Measurements from ENCODE around the gene ARID3C.

Gene ARID3C, protein sequence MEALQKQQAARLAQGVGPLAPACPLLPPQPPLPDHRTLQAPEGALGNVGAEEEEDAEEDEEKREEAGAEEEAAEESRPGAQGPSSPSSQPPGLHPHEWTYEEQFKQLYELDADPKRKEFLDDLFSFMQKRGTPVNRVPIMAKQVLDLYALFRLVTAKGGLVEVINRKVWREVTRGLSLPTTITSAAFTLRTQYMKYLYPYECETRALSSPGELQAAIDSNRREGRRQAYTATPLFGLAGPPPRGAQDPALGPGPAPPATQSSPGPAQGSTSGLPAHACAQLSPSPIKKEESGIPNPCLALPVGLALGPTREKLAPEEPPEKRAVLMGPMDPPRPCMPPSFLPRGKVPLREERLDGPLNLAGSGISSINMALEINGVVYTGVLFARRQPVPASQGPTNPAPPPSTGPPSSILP

DNA sequence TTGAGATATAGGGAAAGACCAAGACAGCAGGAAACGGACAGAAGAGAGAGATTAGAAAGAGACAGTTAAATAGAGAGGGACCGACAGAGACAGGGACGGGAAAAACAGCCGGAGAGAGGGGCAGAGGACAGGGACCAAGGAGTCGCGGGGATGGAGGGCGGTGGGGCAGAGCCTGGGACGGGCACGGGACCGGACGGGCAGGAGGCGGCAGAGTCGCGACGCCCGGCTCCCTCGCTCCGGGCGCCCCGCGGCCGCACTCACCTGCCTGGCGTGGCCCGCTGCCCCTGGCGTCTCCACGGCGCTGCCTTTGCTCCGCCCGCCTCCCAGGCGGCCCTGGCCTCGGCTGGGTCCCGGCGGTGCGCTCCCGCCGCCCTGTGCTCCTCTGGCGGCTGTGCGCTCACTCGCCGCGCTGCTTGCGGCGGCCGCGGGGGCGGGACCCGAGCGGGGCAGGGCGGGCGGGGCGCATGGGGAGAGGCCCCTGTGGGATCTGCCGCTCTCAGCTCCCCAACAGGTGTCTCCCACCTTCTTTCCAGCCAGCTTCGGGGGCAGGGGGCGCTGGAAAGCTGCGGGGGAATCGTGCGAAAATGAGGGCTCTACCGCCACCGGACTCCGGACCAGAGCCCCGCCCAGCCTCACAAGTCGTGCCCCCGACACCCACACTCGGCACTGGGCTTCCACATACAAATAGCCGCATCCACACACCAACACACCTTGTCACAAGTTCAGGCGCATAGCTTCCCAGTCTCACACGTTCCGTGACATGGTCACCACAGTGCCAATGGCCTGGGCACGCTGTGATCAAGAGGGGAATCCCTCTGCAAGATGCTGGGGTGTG, at the start of gene ARID3C:
Gene ARID3C, minus strand, starts transcription at position 411 of the 835 bp plus-strand sequence. CDS start 1,052 bp downstream, outside the sequence.
- DNase-seq: peak; percentile 45 to 77 (median 47)

DNA sequence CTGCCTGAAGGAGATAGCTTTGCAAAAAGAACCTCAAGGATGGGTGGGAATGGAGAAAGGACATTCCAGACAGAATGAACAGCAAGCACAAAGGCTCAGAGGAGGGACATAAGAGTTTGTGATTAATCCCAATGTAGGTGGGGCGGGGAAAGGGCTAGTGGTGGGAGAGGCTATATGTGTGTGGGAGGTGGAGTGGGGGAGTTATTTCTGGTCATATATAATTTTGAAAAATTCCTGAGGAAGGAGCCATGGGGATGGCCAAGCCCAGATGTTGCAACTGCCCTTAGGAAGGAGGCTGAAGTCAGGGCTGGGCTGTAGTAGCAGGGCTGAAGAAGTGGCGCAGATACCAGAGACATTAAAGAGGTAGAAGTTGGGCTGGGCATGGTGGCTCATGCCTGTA, 47.0 kb upstream of the ARID3C start:
- peak; percentile 50 to 67 (median 59) for DNase-seq

DNA sequence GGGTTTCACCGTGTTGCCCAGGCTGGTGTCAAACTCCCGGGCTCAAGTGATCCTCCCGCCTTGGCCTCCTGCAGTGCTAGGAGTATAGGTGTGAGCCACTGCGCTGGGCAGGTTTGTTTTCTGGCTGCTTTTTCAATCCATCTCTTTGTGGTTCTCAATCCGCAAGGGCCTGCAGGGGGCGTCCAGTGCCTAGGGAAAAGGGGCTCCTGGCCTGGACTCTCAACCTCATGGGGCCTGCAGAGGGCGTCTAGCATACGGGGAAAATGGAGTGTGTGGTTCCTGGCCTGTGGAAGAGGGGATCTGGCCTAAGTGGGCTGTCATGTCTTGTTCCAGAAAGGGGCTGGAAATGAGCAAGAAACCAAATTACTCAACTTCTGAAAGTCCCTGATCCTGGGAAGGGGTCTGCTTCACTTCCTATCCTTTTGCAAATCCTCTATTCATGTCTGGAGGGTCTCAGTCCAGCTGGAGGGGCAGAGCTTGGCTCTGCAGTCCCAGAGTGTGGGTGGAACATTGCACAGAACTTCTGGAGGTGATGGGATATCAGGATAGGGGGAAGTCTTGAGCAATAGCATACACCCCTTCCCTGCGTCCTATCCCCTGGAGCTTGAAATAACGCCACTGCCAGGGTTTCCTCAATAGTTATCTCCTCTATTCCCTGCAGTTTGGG, 46.3 kb upstream of the ARID3C start:
- DNase-seq: peak; percentile 89 to 95 (median 93)

DNA sequence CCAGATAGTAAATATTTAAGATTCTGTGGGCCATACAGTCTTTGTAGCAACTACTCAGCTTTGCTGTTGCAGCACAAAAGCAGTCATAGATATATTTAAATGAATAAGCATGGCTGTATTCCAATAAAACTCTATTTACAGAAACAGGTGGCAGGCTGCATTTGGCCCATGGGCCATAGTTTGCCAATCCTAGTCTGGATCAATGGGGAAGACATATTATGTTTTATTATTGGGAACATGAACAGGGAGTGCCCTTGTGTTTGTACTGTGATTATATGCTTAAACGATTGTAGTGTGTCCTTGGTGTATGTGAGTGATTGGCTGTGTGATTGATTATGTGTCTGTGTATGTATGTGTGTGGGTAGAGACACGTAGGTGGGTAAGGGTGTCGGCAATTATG, 45.6 kb upstream of the ARID3C start:
- no peak for DNase-seq

DNA sequence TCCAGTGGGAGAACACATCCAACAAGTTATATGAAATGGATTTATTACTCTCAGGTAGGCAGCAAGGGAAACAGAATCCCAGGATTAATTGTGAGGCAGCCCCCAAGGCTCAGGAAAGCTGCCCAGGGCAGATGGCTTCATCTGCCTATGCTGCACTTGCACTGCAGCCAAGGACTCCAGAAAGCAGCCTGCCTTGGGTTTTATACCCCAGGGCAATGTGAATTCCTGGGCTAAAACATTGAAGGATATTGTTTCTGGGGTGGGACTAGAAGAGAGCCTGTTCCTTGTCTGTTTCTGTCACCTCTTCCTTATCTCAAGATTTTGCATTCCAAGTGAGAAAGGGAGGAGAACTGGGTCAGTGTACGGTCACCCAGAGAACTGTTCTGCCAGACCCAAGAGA, 42.4 kb upstream of the ARID3C start:
- DNase-seq: no peak

DNA sequence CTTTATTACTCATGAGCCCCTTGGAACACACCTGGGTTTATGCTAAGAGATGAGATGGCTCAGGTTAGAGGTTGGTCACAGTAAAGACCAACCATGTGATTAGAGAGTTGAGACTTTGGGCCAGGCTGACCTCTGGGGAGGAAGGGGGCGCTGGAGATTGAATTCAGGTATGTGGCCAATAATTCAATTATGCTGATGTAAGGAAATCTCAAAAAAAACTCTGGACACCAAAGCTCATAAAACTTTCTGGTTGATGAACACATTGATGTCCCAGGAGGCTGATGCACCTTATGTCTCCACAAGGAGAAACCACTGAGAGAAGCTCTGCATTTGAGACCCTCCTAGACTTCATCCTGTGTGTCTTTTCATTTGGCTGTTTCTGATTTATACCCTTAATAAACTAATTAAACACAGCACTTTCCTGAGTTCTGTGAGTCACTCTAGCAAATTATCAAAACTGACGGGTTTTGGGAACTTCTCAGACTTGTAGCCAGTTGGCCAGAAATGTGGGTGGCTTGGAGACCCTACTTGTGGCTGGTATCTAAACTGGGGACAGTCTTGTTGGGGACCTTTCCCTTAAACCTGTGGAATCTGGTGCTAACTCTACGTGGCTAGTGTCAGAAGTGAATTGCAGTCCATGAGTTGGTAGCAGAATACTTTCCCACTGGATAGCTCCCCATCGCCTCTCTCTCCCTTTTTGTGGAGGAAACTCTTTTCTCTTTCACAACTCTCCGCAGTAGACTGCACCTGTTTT, 41.1 kb upstream of the ARID3C start:
- DNase-seq: no peak

DNA sequence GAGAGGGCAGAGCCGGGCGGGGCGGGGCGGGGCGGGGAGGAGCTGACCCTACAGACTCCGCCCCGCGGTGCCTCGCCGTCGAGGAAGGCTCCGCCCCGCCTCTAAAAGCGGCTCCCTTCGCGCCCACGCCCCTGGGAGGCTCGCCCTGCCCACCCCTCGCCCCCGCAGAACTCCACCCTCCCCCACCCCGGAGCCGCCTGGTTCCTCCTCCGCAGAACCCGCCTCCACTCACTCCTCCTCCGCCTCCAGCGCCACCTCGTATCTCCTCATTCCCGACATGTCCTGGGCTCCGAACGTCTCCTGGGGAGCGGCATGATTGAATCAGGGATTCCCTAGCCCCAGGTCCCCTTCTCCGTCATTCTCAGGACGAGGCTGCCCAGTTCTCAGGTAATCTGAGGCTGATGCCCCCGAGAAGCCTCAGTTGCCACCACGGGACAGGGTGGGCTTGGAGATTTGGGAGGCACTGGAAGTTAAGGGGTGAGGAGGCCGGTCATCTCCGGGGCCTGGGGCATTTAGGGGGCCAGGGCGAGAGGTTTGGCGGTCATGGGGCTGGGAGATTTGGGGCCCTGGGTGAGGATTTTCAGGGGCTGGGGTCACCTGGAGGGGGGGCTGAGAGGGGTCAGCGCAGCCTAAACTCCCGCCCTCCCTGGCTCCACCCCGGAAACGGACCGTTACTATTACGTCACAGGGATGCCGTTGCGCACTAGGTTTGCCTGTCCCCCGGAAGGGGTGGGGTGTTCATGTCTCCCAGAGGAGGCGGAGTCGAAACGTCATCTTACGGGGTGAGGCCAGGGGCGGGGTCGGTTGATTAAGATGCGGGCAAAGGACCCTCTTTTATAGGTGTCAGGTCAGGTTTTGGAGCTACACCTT, 36.8 kb upstream of the ARID3C start:
- DNase-seq: peak; percentile 94 to 97 (median 96)

DNA sequence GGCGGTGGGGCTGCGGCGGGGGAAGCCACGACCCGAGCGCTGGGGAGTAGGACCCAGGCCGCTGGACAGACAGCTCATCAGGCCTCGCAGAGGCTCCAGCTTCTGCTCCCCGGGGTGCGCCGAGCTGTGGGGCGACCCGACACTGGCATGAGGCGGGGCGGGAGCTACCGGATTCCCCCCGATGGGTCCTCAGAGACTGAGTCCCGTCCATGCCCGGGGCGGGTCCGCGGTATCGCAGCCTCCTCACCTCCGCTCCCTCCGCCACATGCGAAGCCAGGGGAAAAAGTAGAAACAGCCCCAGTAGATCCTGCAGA, 36.2 kb upstream of the ARID3C start:
- no peak for DNase-seq

DNA sequence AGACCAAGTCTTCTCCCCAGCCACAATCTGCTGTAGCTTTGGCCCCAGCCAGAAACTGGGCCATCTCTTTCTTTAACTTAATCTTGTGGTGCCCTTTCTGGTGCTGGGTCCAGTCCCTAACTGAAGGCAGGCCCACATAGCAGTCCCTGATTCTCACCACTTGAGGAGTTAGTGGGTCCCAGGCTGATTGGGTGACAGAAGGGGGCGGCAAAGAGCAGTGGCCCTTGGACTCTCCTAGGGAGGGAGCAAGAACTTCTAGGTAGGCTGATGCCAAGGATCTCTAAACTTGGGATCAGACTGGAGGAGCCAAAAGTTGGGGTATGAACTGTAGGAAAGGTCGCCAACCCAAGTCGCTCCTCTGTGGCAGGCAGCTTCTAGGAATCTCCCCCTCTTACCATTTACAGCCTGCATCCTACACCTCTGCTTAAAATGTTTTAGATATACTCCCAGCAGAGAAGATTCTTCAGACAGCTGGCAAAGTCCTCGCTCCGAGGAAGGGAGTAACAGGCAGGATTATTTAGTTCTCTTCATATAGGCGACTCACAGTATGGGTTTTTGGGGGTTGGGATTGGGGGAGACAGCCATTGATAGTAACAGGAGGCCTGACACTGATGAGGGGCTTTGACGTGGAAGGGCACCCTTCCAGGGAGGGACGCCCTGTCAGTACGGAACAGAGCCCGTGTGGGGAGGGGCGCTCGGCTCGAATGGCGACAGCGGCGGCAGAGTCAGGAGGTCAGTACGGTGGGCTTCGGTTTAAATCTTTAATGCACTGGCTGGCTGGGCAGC, 35.6 kb upstream of the ARID3C start:
- DNase-seq: peak; percentile 78 to 87 (median 86)

DNA sequence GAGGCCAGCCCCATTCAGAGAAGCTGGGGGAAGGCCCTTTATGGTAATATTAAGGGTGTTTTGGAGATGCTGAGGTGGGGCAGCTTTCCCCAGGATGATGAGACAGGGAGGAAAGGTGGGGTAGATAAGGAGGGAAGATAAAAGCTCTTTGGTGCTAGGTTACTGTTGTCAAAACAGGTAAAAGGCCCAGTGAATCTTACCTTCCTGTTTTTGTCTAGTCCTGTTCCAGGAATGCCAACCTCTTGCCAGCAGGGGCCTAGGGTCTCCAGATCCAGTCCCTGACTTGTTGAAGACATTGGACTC, 34.4 kb upstream of the ARID3C start:
- no peak for DNase-seq

DNA sequence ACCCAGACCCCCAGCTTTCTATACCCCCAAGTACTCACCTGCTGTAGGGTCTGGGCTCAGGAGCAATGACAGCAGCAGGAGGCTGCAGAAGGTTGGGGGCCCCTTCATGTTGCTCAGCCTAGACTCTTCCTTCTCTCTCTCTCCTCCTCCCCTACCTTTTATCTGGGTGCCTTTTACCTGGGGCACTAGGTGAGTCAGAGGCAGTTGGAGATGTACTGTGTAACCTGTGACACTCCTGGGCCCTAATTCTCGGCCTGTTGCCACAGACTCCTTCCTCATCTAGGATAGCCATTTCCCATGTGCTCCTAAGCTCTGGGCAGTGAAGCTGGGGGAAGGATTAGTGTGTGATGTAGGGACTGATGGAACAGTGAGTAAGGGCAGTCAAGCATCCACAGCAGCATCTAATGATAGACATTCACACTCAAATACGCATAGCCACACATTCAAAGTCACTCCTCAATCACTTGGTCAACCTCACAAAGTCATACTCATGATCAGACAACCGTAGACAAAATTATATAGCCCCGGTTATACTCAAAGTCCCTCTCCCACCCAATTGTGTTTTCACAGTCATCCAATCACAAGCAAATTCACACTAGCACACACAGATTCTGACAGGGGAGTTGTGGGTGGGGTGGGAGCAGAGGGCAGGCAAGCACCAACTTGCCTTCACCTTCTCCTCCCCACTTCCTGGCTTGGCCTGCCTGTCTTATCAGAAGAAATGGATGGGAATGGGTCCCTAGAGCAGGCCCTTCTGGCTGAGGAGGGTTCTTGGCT, 33.8 kb upstream of the ARID3C start, which contains the start of gene CCL27:
Gene CCL27, minus strand, starts transcription at position 132 of the 777 bp plus-strand sequence. Its CDS starts 24 bp downstream, at position 108.
- no peak for DNase-seq

DNA sequence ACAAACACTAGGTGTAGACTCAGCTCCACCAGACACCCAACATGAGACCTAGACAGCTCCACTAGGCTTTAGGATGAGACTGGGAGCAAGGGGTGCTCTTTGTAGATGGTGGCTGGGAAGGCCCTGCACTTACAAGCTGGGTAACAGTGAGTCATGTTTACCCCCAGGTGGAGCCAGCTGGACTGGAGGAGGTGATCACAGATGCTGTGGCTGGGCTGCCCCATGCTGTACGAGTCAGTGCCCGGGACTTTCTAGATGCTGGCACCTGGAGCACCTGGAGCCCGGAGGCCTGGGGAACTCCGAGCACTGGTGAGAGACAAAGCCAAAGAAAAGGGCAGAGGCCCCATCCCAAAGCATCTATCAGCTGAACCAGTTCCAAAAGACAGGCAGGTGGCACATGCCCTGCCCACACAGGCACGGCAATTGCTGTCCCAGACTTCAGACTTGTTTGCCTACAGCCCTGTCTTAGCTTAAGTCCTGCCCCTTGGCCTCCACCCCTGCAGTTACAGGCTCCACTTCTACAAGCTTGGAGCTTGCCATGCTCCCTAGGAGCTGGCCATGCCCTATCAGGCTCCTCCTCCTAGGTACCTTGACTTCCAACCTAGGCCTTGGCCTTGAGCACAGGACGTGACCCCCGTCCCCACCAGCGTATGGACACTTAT, 30.9 kb upstream of the ARID3C start:
- DNase-seq: no peak

DNA sequence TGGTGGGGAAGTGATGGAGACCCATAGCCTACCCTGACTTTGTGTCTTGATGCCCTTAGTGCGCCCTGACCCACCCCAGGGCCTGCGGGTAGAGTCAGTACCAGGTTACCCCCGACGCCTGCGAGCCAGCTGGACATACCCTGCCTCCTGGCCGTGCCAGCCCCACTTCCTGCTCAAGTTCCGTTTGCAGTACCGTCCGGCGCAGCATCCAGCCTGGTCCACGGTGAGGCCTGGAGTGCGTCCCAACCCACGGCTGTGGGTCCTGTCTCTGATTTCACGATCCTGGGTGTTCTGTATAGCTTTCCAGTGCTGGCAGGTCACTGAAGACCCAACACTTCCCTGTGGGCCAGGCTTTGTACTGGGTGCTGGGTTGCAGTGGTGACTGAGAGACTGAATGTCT, 29.6 kb upstream of the ARID3C start:
- DNase-seq: no peak

DNA sequence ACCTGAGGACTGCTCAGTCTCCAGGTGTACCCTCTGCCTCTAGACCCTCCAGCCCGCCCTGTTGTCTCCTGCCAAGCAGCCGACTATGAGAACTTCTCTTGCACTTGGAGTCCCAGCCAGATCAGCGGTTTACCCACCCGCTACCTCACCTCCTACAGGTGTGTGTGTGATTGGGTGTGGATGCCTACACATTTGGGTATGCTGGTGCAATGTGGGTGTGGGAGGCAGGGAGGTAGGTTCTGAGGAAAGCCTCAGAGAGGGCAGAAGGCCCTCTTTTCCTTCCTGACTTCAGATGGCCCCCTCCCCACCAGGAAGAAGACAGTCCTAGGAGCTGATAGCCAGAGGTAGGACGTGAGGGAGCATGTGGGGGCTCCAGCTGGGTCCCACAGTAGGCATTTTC, 28.1 kb upstream of the ARID3C start:
- DNase-seq: no peak

DNA sequence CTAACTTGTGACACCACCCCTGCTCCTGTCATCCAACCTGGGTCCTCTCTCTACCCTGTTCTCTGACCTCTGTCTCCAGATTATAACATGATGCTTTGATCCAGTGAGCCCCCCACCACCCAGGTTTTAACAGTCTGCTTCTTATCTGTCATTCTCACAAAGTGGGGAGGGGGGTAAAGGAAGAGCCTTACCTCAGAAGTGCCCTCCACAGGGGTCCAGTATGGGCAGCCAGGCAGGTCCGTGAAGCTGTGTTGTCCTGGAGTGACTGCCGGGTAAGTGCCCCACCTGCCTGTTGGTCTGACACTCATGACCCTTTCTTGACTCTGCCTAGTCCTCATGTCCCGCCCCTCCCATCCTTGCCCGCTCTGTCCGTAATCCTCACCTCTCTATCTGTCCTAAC, 26.5 kb upstream of the ARID3C start:
- DNase-seq: no peak

DNA sequence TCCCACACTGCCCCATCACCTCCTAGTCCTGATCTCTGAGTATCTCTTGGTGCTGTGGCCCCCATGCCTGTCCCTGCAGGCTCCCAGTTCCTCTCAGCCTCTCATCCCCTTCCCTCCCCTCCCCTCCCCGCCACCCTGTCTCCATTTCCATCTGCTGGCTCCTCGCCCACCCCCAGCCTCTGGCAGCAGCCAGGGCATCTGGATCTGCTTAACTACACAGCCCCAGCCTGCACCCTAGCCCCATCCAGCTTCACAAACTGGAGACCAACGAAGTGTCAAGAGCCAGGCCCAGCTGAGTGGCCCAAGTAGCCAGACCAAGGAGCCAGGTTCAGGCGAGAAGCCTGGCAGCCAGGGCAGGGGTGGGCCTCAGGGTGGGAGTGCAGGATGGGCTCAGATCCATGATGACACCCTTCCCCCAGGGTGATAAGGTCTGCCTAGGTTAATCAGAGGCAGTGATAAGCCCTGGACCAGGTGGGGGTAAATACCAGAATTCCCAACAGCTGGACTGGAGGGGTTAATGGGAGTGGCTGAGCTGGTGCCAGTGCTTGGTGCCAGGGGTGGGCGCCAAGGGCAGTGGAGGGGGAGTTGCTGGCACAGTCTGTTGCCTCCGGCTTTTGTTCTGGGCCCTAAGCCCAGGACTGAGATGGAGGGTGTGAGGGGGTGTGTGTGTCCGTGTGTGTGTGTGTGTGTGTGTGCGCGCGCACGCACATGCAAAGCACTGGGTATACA, 25.6 kb upstream of the ARID3C start:
- DNase-seq: no peak

DNA sequence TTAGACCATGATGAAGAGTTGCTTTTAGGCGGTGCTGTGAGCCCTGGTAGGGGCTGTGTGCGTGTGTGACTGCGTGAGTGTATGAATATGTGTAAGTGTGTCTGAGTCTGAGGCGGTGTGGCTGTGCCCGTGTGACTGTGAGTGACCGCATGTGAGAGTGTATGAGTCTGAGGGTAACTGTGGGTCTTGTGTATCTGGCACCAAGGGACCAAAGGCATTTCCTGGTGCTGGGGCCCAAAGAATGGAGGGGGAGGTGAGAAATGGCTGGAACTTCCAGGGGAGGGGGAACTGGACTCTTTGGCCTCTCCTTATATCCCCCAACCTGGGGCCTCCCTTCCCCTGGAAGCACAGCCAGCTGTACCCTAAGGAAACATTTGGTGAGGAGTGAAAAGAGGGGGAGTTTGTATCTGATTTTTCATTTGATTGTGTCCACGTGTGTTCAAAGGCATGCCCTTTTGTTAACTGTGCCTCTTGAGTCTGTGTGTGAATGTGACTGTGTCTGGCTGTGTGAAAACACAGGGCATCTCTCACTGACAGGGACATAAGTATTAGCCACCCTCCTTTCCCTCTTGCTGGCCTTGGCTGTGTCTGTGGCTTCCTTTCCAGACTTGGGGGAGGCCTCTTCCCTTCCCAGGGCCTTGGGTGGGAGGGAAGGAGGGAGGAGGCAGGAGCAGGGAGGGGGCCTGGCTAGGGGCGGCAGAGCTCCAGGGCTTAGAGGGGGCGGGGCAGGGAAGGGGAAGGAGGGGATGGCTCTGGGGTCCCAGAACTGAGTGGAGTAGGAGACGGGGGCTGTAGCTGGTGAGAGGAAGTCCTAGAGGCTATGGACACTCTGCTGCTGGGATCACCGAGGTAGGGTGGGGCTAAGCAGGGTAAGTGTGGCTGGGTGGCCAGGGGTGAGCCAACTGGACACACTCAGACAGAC, 24.5 kb upstream of the ARID3C start:
- no peak for DNase-seq

DNA sequence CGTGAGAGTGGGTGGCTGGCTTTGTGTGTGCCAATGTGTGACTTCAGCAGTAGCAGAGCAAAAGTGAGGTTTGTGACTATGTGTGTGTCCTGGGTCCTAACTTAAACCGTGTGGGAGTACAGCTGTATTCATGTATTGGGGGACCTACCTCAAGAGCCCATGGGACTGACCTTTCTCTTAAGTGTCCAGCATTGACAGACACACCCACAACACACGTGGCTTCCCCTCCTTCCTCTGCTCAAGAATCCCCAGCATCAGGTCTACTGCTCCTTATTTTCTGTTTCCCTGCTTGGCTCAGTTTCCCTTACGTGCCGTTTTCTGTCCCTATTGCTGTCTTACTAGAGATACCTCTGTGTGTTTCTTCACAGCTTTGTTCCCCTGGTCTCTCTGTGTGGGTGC, 23.7 kb upstream of the ARID3C start:
- no peak for DNase-seq
